HG03039 (cell line): ENCODE measurements around the gene CDH23.

Source experiments
- ATAC-seq: cut with Tn5 transposase; IDR thresholded peaks from one replicate; pipeline ENCODE4 v1.9.1; 2021; ENCODE audit warnings: mild to moderate bottlenecking, moderate library complexity; ENCODE audit not compliant: unreplicated experiment

The CDH23 gene

DNA sequence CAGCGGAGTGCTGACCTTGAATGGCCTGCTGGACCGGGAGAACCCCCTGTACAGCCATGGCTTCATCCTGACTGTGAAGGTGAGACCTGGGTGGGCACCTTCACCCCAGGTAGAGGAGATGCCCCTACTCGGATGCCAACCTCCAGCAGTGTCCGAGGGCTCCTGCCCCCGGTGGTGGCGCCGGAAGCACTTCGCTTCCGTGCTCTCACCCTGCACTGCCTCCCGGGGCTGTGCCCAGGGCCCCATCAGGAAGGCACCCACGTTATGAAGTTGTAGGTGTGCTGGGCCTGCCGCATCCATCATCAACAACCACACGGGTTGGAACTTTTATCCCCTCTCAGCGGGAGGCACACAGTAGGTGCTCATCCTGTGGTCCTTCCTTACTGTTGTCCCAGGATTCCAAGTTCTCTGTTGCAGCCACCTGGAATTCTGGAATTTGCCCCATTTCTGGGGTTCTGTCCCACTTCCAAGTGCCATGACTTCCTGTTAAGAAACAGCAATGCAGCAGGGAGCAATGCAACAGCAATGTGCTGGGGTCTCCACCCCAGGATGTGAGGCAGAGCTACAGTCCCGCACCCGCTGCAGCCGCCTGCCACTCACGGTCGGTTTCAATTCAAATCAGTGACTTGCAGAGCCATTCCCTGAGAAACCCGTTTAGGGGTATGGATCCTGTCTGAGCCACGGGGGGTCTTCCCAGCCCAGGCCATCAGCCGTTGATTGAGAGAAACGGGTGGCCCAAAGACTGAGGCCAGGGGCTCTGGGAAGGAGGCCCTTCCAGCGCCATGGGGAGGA, 219.0 kb downstream of the CDH23 start:
- no peak for ATAC-seq

DNA sequence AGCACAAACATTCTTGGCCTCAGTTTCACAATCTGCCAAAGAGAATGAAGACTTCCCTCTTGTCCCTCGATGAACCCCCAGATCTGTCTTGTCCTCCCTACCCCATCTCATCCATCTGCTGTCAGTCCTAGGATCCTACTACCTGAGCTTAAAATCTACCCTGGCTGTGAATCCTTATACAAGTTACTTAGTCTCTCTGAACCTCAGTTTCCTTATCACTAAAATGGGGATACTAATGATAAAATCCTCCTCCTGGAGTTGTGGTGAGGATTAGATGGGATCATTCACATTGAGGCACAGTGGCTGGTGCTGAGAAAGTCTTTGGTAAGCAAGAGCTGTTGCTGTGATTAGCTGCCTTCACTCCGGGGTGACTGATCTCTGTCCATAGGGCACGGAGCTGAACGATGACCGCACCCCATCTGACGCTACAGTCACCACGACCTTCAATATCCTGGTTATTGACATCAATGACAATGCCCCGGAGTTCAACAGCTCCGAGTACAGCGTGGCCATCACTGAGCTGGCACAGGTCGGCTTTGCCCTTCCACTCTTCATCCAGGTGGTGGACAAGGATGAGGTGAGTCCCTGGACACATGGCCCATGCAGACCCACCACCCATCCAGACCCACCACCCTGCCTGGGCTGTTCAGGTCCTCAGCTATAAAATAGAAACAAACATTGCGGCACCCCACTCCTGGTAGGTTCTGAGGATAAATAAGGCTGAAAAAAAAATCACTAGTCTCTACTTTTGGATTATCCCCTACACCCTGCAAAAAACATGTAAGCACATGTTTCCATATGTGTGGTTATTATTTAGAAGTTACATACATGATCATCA, 220.3 kb downstream of the CDH23 start:
- no peak for ATAC-seq

DNA sequence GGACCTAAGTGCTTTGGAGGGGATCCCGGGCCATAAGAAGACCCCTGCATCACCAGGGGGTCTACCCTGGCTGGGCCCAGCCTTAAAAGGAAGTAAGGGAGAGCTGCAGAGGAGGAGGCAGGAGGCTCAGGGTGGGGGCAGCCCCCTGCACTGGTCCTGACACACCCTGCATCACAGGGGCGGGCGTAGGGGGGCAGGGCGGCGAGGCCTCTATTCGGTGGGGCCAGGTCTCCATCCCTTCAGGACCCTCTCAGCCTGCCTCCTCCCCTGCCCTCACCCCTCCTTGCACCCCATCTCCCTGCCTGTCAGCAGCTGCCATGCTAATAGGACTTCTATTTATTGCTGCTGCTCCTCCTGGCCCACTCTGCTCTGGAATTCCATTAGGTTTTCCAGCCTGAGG, 221.5 kb downstream of the CDH23 start:
- ATAC-seq, result no peak

DNA sequence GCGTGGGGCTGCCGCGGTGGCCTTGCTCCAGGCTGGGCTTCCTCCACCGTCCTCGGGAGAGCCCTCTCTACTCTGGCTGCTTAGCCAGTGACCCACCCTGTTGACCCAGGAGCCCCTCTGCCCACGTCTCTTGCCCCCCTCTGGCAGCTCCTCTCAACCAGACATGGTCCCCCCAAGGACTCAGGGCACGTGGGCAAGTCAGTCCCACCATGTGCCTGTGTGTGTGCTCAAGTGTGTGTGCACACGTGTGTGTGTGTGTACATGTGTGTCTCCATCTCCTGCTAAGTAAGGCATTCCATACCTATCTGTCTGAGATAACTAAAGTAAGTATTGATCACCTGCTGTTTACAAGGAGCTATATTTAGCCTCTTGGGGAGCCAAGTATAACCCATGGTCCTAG, 221.9 kb downstream of the CDH23 start:
- ATAC-seq, result no peak

DNA sequence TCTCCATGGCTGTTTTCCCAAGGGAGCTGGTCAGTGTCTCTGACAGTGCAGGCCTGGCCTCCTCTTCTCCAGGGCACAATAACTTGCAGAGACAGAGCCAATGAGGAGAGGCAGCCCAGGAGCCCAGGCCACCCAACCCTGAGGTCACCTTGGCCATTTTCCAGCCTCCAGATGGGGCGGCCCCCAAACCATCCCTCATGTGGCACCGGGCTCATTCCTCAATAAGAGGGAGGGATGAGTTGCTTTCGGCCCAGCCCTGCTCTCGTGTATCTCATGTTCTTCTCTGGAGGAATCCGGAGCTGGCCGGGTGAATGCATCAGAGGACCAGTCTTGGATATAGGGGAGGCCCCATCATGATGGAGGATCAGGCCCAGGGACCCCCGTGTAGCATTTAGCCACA, 223.9 kb downstream of the CDH23 start:
- no peak for ATAC-seq

DNA sequence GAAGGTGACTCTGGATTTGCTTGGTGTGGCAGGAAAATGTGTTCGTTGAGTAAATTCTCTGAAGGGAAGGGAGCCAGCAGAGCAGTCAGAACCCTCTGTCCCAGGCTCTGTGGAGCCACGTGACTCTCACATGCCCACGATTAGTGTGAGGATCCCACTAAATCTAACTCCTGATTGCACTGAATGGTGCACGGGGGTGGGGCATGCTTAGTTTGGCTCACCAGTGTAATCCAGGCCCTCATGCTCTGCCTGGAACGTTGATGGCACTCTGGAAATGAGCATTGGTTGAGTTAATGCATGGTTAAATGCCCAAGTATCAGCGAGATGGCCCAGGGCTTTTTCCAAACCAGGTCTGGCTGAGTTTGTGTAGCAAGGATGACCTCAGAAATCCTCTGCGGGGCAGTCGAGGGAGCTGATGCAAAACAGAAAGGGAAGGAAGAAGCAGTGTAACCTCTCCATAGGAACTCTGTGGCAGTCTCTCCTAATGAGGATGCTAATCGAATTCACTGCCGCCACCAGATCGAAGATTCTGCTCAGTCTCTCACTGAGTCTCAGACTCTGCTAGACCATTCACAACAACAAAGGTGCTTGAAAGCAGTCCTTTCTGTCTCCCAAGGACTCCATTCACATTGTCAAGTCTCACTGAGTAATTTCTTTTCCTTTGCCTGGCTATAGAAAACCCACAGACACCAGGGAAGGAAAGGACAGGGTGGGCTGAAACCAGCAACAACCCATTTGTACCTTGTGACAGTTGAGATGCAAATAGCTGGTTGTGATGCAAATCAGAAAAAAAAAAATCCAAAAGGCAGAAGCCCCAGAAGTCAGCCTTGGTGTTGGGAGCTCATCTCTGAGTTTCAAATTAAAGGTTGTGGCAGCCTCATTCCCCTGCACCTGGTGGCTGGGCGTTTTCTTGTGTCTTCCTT, 224.8 kb downstream of the CDH23 start:
- ATAC-seq, result no peak

DNA sequence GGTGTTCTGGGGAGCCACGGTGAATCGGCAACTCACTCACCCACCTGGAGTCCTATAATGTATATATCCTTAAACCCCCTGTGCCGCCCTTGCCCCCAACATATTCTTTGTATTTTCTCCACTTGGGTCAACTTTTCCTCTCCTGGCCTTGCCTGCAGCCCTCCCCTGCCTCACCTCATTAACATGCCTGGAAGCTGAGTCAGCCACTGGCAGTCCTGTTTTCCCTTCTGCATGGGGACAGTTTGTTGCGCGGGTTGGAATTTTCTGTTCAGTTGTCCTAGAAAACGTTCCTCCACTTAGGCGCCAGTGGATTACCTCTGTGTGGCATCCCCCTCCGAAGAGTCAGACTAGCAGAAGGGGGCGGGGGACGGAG, 225.4 kb downstream of the CDH23 start:
- no peak for ATAC-seq

DNA sequence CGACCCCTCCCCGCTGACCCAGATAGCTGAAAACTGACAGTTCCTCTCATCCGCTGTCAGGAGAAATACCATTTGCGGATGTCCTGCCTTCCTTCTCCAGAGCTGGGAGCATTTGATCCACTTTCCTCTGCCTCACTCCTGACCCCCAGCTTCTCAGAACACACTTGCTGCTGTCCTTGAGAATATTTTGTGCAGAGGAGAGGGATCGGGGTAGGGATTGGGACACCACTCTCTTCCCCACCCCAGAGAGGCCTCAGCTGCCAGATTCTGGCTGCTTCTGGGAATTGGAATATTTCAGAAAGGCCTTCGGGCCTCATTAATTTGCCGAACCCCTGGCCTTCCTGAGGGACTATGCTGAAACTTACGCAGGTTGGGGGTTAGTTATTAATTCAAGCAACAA, 225.9 kb downstream of the CDH23 start:
- ATAC-seq, result no peak

DNA sequence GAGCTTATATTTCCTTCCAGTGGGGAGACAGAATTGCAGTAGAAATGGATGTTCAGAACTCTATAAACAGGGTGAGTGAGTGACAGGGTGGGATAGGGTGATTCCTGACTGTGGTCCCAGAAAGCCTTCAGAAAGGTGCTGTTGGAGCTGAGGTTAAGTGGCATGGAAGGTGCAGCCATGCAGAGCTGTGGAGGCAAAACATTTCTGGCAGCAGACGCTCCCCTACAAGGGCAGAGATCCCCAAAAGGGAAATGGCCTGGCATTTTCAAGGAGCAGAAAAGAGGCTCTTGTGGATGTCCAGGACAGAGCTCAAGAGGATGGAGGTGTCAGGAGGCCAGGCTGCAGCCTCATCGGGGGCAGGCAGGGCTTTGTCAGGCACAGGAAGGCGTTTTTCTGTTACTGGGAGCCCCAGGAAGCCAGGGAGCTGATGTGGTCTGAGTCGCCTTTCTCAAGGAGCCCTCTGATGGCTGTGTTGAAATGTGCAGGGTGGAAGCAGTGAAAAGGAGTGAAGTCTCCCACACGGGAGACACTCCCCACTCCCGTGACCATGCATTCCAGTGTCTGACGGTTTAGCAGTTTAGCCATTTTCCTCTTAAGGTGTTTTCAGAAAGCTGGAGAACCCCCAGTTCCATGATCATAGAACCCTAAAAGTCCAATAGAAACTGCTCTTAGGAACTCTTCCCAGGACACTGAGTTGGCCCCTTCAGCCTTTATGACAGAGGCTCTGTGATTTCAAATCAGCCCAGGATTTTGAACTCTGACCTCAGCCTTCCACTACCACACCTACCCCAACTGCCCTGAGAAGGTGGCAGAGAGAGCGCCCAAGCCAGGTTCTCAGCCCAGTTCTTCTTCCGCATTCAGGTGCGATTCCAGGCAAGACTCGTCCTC, 226.6 kb downstream of the CDH23 start:
- ATAC-seq, result no peak

DNA sequence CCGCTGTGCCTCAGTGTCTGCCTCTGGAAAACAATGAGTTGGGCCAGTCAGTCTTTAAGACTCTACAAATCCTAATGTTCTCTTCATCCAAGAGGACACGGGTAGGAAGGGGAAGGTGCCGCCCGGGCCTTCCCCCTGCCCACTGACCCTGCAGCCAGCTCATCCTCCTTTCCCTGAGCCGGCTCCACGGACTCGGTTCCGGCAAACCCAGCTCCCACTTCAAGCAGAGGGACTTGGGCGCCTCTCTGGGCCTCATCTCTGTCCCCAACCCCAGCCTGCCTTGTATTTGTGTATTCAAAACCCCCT, 227.2 kb downstream of the CDH23 start:
- no peak for ATAC-seq

DNA sequence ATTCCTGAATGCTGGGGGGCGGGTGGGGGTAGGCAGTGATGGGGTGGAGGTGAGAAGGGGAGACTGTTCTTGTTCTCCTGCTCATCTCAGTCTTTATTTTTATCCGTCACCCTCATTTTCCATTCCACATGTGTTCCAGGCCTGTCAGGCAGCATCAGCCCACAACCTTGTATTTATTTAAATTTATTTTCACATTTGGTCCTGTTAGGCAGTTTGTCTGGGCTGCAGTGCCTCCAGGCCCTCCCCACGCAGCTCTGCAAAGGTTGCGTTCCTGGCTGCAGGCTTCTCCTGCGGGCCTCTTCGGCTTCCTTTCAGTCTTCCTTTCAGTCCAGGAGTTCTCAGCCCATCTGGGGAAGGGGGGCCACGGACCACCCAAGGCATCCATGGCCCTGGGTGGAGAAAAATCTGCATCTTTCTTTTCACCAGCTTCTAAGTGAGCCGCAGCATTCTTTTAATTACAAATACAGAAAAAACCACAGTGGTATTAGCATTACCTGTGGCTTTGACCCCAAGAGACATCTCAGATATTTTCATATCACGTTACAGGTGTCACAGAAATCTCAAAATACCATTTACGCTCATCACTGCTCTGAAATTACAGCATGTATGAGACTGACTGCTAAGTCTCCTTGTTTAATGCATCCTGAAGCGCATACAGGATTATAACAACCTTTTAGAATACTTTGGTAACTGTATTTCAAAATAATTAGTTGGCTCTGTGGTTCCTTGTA, 228.9 kb downstream of the CDH23 start:
- ATAC-seq, result no peak

DNA sequence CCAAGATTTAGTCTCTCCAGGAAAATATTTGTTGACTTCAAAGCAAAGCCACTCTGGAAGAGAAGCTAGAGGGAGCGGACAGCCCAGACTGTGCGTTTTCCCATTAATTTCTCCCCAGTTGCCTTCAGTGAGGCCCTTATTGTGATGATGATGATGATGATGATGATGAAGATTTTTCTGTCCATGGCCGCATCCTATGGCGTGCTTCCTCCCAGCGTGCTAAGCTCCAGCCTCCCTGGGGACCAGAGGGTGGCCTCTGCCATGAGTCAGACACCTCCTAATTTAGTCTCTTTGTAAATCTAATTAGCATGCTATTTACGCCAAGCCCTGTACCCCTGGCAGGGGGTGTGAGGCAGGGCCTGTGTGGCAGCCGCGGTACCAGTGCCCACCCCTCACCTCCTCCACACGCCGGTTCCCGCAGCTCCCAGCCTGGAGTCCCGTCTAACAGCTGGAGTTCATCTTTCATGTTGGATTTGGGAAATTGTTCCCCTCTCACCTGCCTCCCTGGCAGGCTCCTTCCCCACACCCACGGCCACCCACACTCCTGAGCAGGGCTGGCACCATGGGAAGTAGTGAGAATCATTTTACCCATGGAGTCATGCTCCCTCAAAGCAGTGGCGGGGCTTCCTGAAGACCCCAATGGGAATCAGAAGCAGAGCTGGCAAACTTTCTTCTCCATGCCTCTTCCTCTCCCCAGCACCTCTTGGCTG, 230.7 kb downstream of the CDH23 start:
- ATAC-seq, result no peak

DNA sequence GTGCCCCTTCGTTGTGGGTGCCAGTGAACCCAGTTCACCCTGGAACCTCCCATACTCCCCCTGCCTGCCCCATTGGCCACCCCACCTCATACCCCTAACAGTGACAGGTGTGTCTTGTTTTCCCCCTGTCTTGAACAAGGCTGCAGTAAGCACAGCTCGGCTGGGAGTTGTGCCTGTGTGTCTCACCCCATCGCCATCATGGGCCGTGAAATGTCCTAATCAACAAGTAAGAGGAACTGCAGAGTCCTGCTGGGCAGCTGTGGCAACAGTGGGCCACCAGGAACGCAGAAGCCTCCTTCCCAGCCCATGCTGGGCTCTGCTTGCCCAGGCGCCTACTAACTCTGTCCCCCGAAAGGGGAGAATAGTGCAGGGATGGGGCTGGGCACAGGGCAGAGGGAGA, 231.2 kb downstream of the CDH23 start:
- ATAC-seq, result no peak

DNA sequence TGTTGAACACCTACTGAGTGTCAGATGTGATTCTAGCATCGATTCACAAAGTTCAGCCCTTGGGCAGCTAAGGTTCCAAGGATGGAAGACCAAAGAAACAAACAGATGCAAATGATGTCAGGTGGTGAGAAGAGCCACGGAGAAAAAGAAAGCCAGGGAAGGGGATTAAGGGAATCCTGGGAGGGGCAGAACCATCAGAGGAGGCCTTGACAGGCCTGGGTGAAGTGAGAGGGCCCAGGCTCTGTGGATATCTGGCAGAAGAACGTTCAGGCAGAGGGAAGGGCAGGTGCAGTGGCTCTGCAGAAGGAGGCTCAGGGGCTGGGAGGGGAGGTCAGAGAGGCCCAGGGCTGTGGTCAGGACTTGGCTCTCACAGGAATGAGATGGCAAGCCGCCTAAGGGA, 232.4 kb downstream of the CDH23 start:
- ATAC-seq, result no peak

DNA sequence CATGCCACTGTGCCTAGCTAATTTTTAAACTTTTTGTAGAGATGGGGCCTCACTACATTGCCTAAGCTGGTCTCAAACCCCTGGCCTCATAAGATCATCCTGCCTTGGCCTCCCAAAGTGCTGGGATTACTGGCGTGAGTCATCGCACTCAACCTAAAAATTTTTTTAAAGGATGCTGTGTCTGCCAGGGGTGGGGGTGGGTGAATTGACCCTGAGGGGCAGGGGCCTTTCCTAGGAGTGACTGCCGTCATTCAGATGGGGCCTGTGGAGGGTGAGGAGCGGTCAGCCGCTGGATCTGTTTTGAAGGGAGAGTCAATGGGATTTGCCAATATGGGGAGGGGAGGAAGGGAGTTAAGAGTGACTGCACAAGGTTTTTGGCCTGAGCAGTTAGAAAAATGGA, 233.4 kb downstream of the CDH23 start:
- no peak for ATAC-seq

DNA sequence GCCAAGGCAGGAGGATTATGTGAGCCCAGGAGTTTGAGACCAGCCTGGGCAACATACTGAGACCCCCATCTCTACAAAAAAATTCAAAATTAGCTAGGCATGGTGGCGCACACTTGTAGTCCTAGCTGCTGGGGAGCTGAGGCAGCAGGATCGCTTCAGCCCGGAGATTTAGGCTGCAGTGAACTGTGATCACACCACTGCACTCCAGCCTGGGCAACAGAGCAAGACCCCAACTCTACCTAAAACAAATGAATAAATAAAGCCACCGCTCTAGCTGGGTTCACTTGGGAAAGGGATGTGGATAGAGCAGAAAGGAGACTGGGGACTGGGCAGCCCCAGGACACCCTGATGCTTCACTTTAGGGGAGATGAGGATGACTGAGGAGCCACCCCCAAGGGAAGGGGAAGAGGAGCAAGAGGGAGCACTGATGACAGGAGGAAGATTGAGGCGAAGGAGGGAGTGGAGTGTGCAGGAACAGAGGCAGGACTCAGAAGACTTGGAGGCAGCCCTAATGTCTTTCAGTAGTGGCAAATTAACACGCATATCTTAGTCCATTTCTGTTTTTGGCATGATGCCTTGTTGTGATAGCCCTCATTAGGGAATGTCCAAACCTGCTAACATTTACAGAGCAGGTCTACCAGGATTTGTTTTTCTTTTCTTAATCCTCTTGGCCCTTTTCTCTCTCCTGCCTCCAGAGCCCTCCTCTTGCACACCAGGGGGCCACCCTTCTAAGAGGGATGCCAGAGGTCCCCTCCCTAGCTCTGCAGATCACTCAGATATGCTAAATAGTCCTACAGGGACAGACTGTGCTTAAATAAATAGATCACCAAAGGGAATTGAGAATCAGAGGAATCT, 234.5 kb downstream of the CDH23 start:
- no peak for ATAC-seq

DNA sequence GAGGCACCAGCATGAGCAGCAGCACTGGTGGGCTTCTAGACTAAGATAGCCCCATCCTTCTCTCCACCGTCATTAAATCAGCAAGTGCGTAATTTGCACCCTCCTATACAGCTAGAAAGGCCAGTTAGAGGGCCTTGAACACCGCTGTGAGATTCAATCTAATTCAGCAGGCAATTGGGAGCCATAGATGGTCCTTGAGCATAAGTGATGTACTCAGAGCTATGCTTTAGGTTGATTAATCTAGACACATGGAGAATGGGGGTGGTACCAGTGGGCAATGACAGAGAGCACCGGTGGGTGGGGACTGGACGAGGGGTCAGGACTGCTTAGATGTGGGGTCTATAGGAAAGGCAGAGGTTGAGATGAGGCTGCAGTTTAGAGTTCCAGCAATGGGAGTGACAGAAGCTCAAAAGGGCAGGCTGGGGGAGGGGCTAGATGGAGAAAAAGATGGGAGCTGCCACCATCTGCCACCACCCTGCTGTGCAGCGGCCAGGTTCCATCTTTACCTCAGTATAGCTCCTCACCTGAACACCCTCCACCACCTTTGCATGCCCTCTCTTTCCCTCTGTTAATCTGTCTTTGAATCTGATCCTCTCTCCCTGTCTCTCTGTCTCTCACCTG, 235.6 kb downstream of the CDH23 start:
- ATAC-seq, result no peak
